ENCODE data around the gene SENP5. TPM values are rescaled to one million over a fixed set of nuclear protein-coding genes. Genes with fewer than 3 reads are reported as not detected.

Gene SENP5
- polyA plus RNA-seq, 2 donors = 5.7 to 8.4 TPM

GRCh38 chr3:196970547-196971093 is 102.9 kb downstream of the SENP5 start:
- no peaks in the 10 kb centered on the region for H3K27me3 ChIP-seq (ENCODE audit: control insufficient read depth in 1 of 2, insufficient read depth in 2 of 2, low read length in 2 of 2)
- 85 to 87% methylated on average over 15 of the region's 15 CpGs for WGBS, 2 donors
- no peaks in the 10 kb centered on the region for H3K9me3 ChIP-seq (ENCODE audit: control insufficient read depth in 2 of 2, insufficient read depth in 1 of 2, low read depth in 1 of 2, low read length in 1 of 2)
- H3K4me3 ChIP-seq (ENCODE audit: low read depth in 1 of 2, low read length in 2 of 2) = no peak overlapping the region
- H3K4me1 ChIP-seq (ENCODE audit: control insufficient read depth in 2 of 2, insufficient read depth in 2 of 2, low read length in 1 of 2) = peaks cover 3 to 5% of the 10 kb centered on the region in 2 donors
- no peak overlapping the region for H3K27ac ChIP-seq (ENCODE audit: low read depth in 2 of 2, low read length in 1 of 2)
- peaks cover 0 to 8% of the 10 kb centered on the region in 2 donors for H3K36me3 ChIP-seq (ENCODE audit: control insufficient read depth in 2 of 2, insufficient read depth in 2 of 2, low read length in 1 of 2)

GRCh38 chr3:196971094-196971698 is 103.5 kb downstream of the SENP5 start:
- H3K27me3 ChIP-seq (ENCODE audit: control insufficient read depth in 1 of 2, insufficient read depth in 2 of 2, low read length in 2 of 2) = no peaks in the 10 kb centered on the region
- peaks cover 0 to 4% of the 10 kb centered on the region in 2 donors for H3K36me3 ChIP-seq (ENCODE audit: control insufficient read depth in 2 of 2, insufficient read depth in 2 of 2, low read length in 1 of 2)
- WGBS, 2 donors = 77 to 80% methylated on average over 7 of the region's 7 CpGs
- peaks cover 3 to 5% of the 10 kb centered on the region in 2 donors for H3K4me1 ChIP-seq (ENCODE audit: control insufficient read depth in 2 of 2, insufficient read depth in 2 of 2, low read length in 1 of 2)
- no peaks in the 10 kb centered on the region for H3K9me3 ChIP-seq (ENCODE audit: control insufficient read depth in 2 of 2, insufficient read depth in 1 of 2, low read depth in 1 of 2, low read length in 1 of 2)
- no peak overlapping the region for H3K4me3 ChIP-seq (ENCODE audit: low read depth in 1 of 2, low read length in 2 of 2)
- H3K27ac ChIP-seq (ENCODE audit: low read depth in 2 of 2, low read length in 1 of 2) = no peak overlapping the region

- Histone ChIP-seq H3K4me1 (ENCODE audit: control insufficient read depth in 2 of 2, insufficient read depth in 2 of 2, low read length in 1 of 2) (peaks cover 0 to 2% of the 10 kb centered on the region in 2 donors), H3K4me3 (ENCODE audit: low read depth in 1 of 2, low read length in 2 of 2) (no peak overlapping the region), H3K27me3 (ENCODE audit: control insufficient read depth in 1 of 2, insufficient read depth in 2 of 2, low read length in 2 of 2) (no peaks in the 10 kb centered on the region), H3K36me3 (ENCODE audit: control insufficient read depth in 2 of 2, insufficient read depth in 2 of 2, low read length in 1 of 2) (no peaks in the 10 kb centered on the region), H3K27ac (ENCODE audit: low read depth in 2 of 2, low read length in 1 of 2) (no peak overlapping the region), H3K9me3 (ENCODE audit: control insufficient read depth in 2 of 2, insufficient read depth in 1 of 2, low read depth in 1 of 2, low read length in 1 of 2) (no peaks in the 10 kb centered on the region)
- WGBS, 2 donors = 82 to 89% methylated on average over 5 of the region's 5 CpGs
These were observed 106.9 kb downstream of the SENP5 start for GRCh38 chr3:196974661-196975060.

- 73 to 77% methylated on average over 4 of the region's 4 CpGs for WGBS, 2 donors
- H3K36me3 ChIP-seq (ENCODE audit: control insufficient read depth in 2 of 2, insufficient read depth in 2 of 2, low read length in 1 of 2) = no peaks in the 10 kb centered on the region
These were observed 107.6 kb downstream of the SENP5 start for GRCh38 chr3:196975349-196975748.

GRCh38 chr3:196976941-196977340 is 109.2 kb downstream of the SENP5 start:
- H3K27me3 ChIP-seq (ENCODE audit: control insufficient read depth in 1 of 2, insufficient read depth in 2 of 2, low read length in 2 of 2) = no peaks in the 10 kb centered on the region
- H3K36me3 ChIP-seq (ENCODE audit: control insufficient read depth in 2 of 2, insufficient read depth in 2 of 2, low read length in 1 of 2) = no peaks in the 10 kb centered on the region
- H3K9me3 ChIP-seq (ENCODE audit: control insufficient read depth in 2 of 2, insufficient read depth in 1 of 2, low read depth in 1 of 2, low read length in 1 of 2) = no peaks in the 10 kb centered on the region
- H3K4me1 ChIP-seq (ENCODE audit: control insufficient read depth in 2 of 2, insufficient read depth in 2 of 2, low read length in 1 of 2) = peaks cover 0 to 2% of the 10 kb centered on the region in 2 donors
- no peak overlapping the region for H3K27ac ChIP-seq (ENCODE audit: low read depth in 2 of 2, low read length in 1 of 2)
- no peak overlapping the region for H3K4me3 ChIP-seq (ENCODE audit: low read depth in 1 of 2, low read length in 2 of 2)
- WGBS, 2 donors = 79 to 81% methylated on average over 11 of the region's 11 CpGs

More at GRCh38 chr3:196975349-196975748, 107.6 kb downstream of the SENP5 start:
- H3K27ac ChIP-seq (ENCODE audit: low read depth in 2 of 2, low read length in 1 of 2) = no peak overlapping the region
- no peaks in the 10 kb centered on the region for H3K9me3 ChIP-seq (ENCODE audit: control insufficient read depth in 2 of 2, insufficient read depth in 1 of 2, low read depth in 1 of 2, low read length in 1 of 2)
- H3K4me3 ChIP-seq (ENCODE audit: low read depth in 1 of 2, low read length in 2 of 2) = no peak overlapping the region
- H3K4me1 ChIP-seq (ENCODE audit: control insufficient read depth in 2 of 2, insufficient read depth in 2 of 2, low read length in 1 of 2) = peaks cover 0 to 2% of the 10 kb centered on the region in 2 donors
- H3K27me3 ChIP-seq (ENCODE audit: control insufficient read depth in 1 of 2, insufficient read depth in 2 of 2, low read length in 2 of 2) = no peaks in the 10 kb centered on the region

GRCh38 chr3:196979545-196979944 is 111.8 kb downstream of the SENP5 start:
- WGBS, 2 donors = 76 to 82% methylated on average over 10 of the region's 10 CpGs

GRCh38 chr3:196981657-196982056 is 113.9 kb downstream of the SENP5 start:
- Histone ChIP-seq H3K27me3 (ENCODE audit: control insufficient read depth in 1 of 2, insufficient read depth in 2 of 2, low read length in 2 of 2) (no peaks in the 10 kb centered on the region), H3K27ac (ENCODE audit: low read depth in 2 of 2, low read length in 1 of 2) (no peak overlapping the region), H3K36me3 (ENCODE audit: control insufficient read depth in 2 of 2, insufficient read depth in 2 of 2, low read length in 1 of 2) (no peaks in the 10 kb centered on the region), H3K9me3 (ENCODE audit: control insufficient read depth in 2 of 2, insufficient read depth in 1 of 2, low read depth in 1 of 2, low read length in 1 of 2) (peaks cover 0 to 5% of the 10 kb centered on the region in 2 donors), H3K4me3 (ENCODE audit: low read depth in 1 of 2, low read length in 2 of 2) (no peak overlapping the region), H3K4me1 (ENCODE audit: control insufficient read depth in 2 of 2, insufficient read depth in 2 of 2, low read length in 1 of 2) (peaks cover 0 to 2% of the 10 kb centered on the region in 2 donors)
- WGBS, 2 donors = 91 to 92% methylated on average over 13 of the region's 13 CpGs

More at GRCh38 chr3:196979545-196979944, 111.8 kb downstream of the SENP5 start:
- Histone ChIP-seq H3K27ac (ENCODE audit: low read depth in 2 of 2, low read length in 1 of 2) (no peak overlapping the region), H3K4me1 (ENCODE audit: control insufficient read depth in 2 of 2, insufficient read depth in 2 of 2, low read length in 1 of 2) (peaks cover 0 to 2% of the 10 kb centered on the region in 2 donors), H3K27me3 (ENCODE audit: control insufficient read depth in 1 of 2, insufficient read depth in 2 of 2, low read length in 2 of 2) (no peaks in the 10 kb centered on the region), H3K4me3 (ENCODE audit: low read depth in 1 of 2, low read length in 2 of 2) (no peak overlapping the region), H3K36me3 (ENCODE audit: control insufficient read depth in 2 of 2, insufficient read depth in 2 of 2, low read length in 1 of 2) (no peaks in the 10 kb centered on the region), H3K9me3 (ENCODE audit: control insufficient read depth in 2 of 2, insufficient read depth in 1 of 2, low read depth in 1 of 2, low read length in 1 of 2) (peaks cover 0 to 2% of the 10 kb centered on the region in 2 donors)

GRCh38 chr3:196983186-196983585 is 115.5 kb downstream of the SENP5 start:
- peaks cover 0 to 5% of the 10 kb centered on the region in 2 donors for H3K9me3 ChIP-seq (ENCODE audit: control insufficient read depth in 2 of 2, insufficient read depth in 1 of 2, low read depth in 1 of 2, low read length in 1 of 2)
- no peaks in the 10 kb centered on the region for H3K36me3 ChIP-seq (ENCODE audit: control insufficient read depth in 2 of 2, insufficient read depth in 2 of 2, low read length in 1 of 2)
- peaks cover 2% of the 10 kb centered on the region in 2 donors for H3K4me1 ChIP-seq (ENCODE audit: control insufficient read depth in 2 of 2, insufficient read depth in 2 of 2, low read length in 1 of 2)
- no peak overlapping the region for H3K27ac ChIP-seq (ENCODE audit: low read depth in 2 of 2, low read length in 1 of 2)
- H3K4me3 ChIP-seq (ENCODE audit: low read depth in 1 of 2, low read length in 2 of 2) = no peak overlapping the region
- no peaks in the 10 kb centered on the region for H3K27me3 ChIP-seq (ENCODE audit: control insufficient read depth in 1 of 2, insufficient read depth in 2 of 2, low read length in 2 of 2)
- WGBS, 2 donors = 63 to 71% methylated on average over 1 of the region's 1 CpG
